Right ventricle myocardium superior (tissue), 1 donor: ENCODE measurements around the gene PTPRK. TPM values are rescaled to one million over a fixed set of nuclear protein-coding genes. Genes with fewer than 3 reads are reported as not detected.

Experiments used
- ATAC-seq: fragments of 200-7000 bp; cut with Tn5 transposase; one replicate; pipeline ENCODE4 v1.9.1; 2020; ENCODE audit warnings: mild to moderate bottlenecking; ENCODE audit not compliant: poor library complexity
- DNase-seq: peaks from one replicate; pipeline ENCODE4 v3.0.0-alpha.2; 2020
- intact Hi-C: fragments of 100-400 bp; cut with DNase I; formaldehyde crosslinking; loops from one replicate; pipeline ENCODE4 v1.11.2; 2022
- total RNA-seq: library from RNA; stranded (reverse); fragmentation: NEBNext Ultra II Directional; extraction: Animal tissue kit (Norgen Biotek cat#: 25700); gene quantifications from one replicate; pipeline ENCODE4 v1.2.1, GENCODE V29; 2021
- donor health status: DM: no; HTN: yes; CAD: no; lungs with severe emphysema.

PTPRK gene
- total RNA-seq, 1 donor from 2014 or later = 27.9 TPM

DNA sequence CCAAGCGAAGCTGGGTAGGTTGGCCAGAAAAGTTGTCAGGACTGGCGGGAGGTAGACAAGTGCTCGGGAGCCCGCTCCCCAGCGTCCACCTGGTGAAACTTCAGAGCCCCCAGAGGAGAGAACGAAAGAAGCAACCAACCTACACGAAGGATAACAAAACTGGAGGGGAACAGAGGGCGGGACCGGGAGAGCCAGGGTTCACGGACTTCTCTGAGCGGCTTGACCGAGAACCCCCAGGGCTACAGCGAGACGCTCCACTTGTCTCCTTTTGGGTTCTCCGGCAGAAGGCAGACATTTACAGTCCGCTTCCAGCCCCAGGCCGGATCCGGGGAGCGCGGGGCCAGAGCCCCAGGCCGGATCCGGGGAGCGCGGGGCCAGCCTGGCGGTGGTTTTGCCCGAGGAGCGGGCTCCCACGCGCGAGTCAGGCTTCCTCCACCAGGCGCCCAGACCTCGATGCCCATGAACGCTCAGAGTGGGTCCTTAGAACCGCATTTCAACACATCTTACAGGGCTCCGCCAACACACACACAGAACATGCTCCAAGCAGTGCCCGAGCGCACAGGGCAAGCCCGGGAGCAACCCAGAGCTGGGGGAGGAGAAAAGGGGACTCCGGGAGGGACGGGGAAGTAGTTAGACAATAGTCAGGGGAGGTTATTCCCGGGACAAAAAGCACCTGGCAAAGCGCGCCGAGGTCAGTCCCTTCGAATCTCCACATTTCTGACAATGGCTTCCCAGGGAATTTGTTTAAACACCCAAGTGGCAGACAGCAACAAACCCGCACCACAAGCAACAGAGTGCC lies 1.1 kb downstream of the PTPRK start:
- intact Hi-C loops = no loop called here
- peak; percentile 51 for ATAC-seq
- peak; percentile 54 for DNase-seq

DNA sequence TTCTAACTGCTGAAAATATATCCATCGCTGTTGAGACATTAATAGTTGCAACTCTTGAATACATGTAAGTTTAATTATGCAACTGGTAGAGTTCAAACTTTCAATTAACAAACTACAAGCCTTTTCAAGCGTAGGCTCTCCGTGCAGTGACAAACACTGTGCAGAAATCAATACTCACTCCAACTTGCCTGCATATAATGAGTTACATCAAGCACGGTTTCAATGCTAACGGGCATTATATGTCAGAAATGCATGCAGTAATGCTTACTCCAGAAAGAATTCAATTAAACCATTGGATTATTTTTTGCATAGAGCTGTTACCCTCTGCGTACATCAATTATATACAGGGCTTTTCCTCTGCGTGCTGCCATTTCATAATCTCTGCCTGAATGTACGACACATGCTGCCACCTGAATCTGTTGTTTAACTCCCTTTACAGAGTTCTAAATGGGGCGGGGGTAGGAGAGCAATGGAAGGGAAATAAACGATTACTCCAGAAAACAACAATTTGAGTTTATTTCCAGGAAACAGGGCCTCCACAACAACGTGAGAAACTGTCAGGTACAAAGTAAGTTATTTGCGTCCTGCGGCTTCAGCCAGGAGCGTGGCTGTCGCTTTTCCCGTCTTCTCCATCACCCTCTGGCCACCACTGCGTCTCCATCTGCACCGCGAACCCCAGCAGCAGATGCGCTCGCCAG lies 1.8 kb downstream of the PTPRK start:
- intact Hi-C loops = no loop called here
- ATAC-seq = no peak

DNA sequence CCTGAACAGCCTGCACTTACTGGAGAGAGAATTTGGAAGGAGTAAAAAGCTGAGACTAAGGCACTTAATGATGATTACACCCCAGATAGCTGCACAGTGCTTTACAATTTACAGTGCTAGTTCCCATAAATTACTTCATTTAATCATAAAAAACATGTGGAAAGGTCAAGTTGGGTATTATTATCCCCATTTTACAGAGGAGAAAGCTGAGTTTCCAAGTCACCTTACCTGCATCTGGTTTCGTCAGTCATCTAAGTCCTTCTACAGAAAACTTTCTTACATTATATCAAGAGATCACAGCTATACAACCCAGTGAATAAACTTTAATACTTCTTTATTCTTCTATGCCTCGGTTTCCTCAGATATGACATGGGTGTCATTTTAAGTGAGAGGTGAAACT lies 3.3 kb downstream of the PTPRK start:
- no peak for DNase-seq

More for the DNA sequence above, 1.8 kb downstream of the PTPRK start:
- no peak for DNase-seq

DNA sequence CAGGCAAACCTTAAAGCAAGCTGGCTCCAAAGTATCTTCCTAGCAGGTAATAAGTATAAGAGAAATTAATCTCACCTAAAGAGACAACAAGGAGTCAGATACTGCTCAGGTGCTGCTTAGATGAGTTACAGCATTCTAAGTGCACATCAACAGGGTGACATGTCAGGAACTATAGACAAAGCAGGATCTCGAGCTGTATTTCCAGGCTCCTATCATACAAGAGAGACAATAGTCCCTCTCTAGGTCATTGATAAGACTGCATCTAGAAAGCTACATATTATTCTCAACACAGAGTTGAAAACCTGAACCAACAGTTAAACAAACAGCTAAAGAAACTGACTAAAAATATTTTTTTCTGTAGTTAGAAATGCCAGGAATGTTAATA lies 3.9 kb downstream of the PTPRK start:
- intact Hi-C loops = no loop called here
- DNase-seq (no peak), ATAC-seq (no peak)

More for the DNA sequence above, 3.3 kb downstream of the PTPRK start:
- intact Hi-C loops = no loop called here
- no peak for ATAC-seq

DNA sequence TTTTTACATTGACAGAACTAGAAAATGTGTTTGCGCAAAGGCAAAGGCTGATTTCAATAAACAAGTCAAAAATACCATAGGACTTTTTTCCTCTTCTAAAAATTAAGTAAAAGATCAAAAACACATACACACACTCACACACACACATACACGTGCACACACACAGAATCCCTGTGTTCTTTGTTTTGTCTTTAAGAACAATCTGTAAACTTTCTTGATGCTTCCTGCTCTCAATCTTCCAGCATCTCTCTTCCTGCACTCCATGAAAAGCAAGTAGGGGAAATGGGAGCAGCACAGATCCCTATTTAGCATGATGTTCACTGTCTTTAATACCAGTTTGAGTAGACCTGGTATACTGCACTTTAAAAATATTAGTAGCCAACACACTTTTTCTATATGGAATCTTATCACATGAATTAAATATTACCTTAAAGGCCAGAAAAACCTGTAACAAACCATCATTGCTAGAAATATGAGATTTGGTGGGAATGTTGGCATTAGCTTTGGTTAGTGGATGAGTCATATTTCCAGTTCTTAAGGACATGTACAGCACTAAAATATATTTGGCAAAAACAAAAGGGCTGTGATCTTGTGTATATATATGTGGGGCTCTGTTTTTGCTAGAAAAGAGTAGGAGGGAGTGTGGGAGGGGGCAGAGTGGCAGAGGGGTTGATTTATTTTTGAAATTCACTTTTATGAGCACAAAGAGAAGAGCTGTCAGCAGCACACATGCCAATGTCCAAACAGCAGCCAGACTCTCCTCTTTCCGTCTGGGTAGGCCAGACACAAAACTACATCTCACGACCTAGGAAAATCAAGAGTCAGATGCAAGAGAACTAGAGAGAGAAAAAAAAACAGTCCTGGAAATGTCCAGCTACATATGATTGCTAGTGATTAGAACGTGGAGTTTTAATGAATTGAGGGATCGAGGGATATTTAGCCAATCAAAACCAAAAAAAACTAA lies 4.6 kb downstream of the PTPRK start:
- no peak for DNase-seq
- intact Hi-C loops = no loop called here
- no peak for ATAC-seq

DNA sequence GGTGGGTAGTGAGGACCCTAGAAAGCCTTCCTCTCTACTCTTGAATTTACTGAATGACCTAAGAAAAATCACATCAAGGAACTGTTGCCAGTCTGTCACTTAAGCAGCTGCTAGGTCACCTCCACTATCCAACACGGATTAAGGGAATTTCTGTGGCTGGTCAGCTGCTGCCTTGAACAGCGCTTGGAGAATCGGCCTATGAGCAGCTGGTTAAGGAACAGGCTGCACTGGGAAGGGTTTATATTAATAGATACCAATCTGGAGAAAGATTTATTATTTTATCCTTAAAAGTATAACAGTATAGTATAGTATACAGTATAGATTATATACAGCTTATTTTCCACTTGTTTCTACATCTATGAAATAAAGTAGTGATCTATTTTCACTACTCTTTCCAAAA lies 6.5 kb downstream of the PTPRK start:
- DNase-seq = no peak
- ATAC-seq = no peak
- intact Hi-C loops = no loop called here

DNA sequence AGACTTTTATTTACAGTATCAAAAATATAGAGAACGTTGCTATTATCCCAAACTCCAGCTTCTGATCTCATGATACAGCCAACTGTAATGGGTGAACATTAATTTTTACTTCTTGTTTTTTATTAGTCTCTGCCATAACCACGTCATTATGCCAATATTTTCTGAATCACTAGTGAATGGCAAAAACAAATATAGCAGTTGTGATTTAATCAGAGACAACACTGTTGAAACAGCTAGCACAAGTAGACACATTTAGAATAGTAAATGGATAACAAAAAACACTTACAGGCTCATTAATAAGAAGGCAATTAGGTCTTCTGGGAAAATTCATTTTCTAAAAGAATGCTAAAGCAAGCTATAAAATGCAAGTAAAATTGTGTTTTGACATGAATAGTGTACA lies 8.1 kb downstream of the PTPRK start:
- intact Hi-C loops = no loop called here
- DNase-seq = no peak

DNA sequence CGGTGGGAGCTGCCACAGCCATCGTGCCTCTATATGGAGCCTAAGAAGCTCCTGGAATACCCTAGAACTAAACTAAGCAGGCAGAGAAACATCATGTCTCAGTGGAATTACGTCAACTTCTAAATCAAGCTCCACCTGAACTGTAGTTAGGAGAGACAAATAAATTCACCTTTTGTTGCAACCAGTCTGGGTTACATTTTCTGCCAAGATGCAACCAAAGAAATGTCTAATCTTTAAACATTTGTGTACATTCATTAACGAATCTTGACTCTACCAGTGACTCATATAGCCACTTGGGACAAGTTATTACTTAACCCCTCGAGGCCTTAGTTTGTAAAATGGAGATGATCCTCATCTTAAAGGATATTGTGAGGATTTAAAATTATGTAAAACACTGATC lies 8.9 kb downstream of the PTPRK start:
- intact Hi-C loops = no loop called here
- DNase-seq (no peak), ATAC-seq (no peak)

More for the DNA sequence above, 8.1 kb downstream of the PTPRK start:
- no peak for ATAC-seq

DNA sequence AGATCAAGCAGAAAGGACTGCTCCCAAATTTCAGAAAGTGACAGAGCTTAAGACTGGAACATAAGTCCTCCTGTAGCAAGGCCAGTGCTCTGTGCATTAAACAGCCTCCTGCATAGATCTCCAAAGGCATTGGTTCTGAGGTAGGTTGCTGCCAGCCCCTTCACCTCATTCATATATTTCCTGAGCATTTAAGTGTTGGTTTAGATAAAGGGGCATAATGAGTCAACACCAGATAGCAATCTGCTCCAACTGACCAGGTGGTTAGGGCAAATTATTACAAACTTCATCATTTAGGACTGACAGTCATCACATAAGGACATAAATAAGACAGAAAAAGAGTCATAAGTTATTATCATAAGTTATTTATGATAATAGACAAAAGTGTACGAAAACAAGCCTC lies 10.7 kb downstream of the PTPRK start:
- intact Hi-C loops = no loop called here
- ATAC-seq (no peak), DNase-seq (no peak)

DNA sequence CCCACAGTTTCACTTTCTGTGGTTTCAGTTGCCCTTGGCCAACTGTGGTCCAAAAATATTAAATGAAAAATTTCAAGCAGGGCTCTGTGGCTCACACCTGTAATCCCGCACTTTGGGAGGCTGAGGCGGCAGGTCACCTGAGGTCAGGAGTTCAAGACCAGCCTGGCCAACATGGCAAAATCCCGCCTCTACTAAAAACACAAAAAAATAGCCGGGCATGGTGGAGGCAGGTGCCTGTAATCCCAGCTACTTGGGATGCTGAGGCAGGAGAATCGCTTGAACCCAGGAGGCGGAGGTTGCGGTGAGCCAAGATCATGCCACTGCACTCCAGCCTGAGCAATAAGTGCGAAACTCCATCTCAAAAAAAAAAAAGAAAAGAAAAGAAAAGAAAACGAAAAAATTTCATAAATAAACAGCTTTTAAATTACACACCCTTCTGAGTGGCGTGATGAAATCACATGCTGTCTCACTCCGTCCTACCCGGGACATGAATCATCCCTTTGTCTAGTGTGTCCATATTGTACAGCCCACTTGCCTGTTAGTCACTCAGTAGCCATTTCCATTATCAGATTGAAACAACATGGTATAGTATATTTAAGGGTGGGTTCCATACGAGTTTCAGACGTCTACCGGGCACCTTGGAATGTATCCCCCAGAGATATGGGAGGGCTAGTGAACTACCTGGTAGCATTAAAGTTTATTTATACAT lies 11.7 kb downstream of the PTPRK start:
- intact Hi-C loops = no loop called here
- no peak for DNase-seq
- no peak for ATAC-seq

DNA sequence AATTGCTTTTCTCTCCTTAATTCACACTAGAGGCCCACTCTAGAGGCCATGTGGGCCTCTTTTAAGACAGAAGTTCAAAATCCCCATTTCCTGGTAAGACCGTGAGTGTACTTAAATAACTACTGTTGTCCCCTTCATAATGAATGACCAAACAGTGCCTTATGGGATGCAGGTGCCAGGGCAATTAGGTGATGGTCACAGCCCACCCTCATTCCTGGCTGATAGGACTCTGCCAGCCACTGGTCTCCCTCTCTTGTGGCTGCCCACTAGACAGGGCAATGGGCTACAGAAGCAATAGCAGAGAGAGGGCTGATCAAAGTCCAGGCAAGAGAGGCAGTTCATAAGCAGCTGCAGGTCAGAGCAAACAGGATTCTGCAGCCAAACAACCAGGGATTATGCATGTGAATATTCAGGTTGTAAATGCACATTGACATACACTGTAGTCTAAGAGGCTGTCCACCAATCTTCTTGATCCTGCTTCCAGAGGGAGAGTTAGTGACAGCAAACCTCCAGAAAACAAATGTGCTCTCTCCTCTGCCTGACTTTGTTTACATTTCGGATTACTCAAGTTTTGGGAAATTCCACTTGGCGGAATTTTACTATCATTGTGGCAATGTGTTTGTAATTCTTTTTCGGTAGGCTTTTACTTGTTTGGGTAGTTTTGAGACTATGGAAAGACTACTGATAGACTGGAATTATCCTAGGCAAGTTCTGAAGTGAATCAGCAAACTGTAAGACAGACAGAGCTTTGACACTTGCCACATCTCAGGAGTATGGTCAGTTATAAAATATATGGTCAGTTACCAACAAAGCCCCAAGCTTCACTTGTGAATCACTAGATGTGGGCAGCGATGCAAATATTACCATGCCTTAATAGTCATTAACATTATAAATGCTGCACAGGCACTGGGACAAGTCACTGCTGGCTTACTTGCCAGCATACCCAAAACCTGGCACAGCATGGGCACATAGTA lies 12.8 kb downstream of the PTPRK start:
- ATAC-seq = no peak
- DNase-seq = no peak
- intact Hi-C loops = no loop called here

DNA sequence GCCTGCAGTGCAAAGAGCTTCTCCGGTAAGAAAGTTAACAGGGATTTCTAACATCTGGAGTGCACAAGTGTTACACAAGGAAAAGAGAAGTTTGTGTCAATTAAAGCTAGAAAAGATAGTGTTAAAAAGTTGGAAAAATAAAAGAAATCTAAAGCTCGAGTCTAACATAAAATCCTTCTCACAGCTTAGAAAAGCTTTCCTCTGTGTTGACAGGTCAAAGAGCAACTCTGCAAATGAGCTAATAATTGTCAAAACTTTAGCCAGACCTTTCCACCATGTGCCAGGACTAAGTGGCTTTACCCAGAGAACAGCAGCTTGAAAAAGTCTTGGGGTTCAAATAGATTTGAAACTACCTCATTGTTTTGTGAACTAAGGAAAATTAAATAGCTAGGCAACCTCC lies 14.8 kb downstream of the PTPRK start:
- intact Hi-C loops = no loop called here
- DNase-seq (no peak), ATAC-seq (no peak)

DNA sequence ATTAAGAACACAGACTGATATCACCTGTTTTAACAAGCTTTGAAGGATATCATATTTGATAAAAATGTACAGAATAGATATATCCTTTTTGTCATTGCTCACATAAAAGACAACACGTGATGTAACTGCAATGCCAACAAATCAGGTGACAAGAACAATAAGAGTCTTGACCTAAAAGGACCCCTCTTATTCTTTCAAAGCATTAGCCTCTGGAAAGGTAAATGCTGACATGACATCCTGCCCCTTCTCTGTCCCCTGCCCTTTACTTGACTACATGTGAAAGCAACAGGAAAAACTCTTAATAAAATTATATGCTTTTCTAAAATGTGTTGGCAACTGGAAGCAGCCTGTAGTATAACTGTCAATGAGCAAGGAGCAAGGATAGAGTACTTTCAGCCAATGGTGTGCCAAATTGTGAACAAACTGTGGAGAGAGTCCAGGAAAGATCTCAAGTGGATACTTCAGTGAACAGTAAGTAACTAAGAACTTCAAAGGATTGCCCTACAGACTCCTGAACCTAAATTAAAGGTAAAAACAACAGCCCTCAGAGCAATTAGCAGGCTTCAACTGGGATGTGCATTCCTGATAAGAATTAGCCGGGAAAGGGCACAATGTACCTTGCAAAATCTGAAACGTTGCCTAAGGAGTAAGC lies 16.3 kb downstream of the PTPRK start:
- peak; percentile 67 for ATAC-seq
- DNase-seq = no peak
- intact Hi-C loops = no loop called here

DNA sequence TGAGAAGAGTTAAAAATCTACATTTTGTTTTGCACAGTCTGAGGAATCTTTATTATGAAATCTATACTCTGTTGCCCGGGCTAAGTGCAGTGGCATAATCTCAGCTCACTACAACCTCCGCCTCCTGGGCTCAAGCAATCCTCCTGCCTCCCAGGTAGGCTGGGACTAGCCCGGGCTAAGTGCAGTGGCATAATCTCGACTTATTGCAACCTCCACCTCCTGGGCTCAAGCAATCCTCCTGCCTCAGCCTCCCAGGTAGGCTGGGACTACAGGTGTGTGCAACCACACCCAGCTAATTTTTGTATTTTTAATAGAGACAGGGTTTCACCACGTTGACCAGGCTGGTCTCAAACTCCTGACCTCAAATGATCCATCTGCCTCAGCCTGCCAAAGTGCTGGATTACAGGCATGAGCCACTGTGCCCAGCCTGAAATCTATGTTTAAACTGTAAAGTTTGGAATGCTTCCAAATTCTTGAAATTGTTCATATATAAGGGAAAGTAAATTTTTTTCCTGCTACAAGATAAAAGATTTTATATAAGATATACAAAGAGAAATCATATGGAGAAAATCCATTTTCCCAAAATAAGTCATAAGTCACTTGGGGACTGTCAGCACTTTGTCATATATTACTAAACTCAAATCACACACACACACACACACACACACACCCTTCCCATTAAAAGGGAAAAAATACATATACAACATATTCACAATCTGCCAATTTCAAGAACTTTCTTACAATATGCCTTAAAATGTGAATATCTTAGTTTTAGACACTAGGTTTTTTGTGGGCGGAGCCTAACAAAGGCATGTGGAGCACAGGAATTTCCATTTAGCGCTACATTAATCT lies 19.4 kb downstream of the PTPRK start:
- intact Hi-C loops = no loop called here
- ATAC-seq (no peak), DNase-seq (no peak)

DNA sequence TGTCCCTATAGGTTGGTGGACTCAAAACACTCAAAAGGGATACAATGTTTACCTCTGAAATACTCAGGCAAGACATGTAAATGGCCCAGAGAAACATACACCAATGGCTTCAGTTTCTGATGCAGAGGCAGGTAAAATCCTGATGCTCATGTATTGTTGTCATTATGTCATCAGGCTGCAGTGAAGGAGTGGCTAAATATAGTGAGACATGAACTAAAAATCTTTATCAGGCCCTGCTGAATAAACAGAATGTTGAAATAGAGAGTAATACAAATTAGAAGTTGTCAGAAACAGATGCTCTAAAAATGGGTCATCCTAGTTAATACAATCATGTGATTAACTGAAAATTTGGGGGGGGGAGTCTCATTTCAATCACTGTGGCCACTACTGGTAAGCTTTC lies 20.4 kb downstream of the PTPRK start:
- ATAC-seq = no peak
- no peak for DNase-seq

DNA sequence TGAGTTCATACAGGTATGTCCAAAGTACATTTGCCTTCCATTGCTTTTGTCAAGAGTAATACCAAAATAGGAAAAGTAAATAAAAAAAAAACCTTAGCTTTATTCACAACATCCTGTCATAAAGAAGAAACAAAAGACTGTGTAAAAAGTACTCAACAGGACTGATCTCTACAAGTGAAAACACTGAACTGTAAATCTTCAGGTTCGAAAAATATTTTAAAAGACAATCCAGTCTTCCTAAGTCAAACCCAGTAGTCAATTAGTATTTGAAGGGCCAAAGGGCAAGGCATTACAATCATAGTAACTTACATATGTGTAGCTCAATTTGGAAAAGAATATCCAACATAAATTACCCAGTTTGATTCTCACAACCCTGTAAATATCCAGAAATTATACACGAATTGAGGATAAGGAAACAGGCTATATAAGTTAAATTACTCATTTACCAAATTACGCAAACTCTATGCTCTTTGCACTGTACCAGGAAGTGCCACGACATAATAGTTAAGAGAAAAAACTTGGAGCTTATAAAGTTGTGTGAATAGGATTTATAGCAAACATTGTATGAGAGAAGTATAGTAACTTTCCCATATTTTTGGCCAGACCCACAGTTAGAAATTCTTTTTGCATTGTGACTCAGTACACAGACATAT lies 21.2 kb downstream of the PTPRK start:
- ATAC-seq (no peak), DNase-seq (no peak)
- intact Hi-C loops = no loop called here

More for the DNA sequence above, 20.4 kb downstream of the PTPRK start:
- intact Hi-C loops = no loop called here
